ENCODE measurements around the gene OR10G7. TPM values are rescaled to one million over a fixed set of nuclear protein-coding genes. Genes with fewer than 3 reads are reported as not detected.

Gene OR10G7
- total RNA-seq, 2 experiments from 2014 or later, result not detected

GRCh38 chr11:123995119-123995518 is 46.0 kb downstream of the OR10G7 start, which contains the start of gene OR10G6:
Gene OR10G6 (minus strand): TSS chr11:123995161. CDS start chr11:123995161, 0 bp downstream.
- no peaks in the 10 kb centered on the region for H3K4me1 Mint-ChIP-seq
- no peaks in the 10 kb centered on the region for H3K36me3 Mint-ChIP-seq
- ATAC-seq, result no peak
- no peaks in the 10 kb centered on the region for H3K27me3 Mint-ChIP-seq
- no peaks in the 10 kb centered on the region for H3K9me3 Mint-ChIP-seq (ENCODE audit: low read depth)
- CTCF ChIA-PET, result no interaction called here
- H3K27ac Mint-ChIP-seq, result no peak within 1 kb of the TSS
- DNase-seq, result no peak
- H3K4me3 Mint-ChIP-seq, result no peak within 1 kb of the TSS

Other genes with a start within 250 kb of the OR10G7 start
- gene OR6M1, start 235.0 kb downstream of the OR10G7 start, total RNA-seq, result not detected
- not detected for gene TMEM225, start 155.7 kb downstream of the OR10G7 start, total RNA-seq
- gene OR8D4, start 139.2 kb downstream of the OR10G7 start, total RNA-seq, result not detected
- not detected for gene OR4D5, start 101.7 kb downstream of the OR10G7 start, total RNA-seq
- not detected for gene OR6T1, start 97.5 kb downstream of the OR10G7 start, total RNA-seq
- not detected for gene OR10S1, start 63.5 kb downstream of the OR10G7 start, total RNA-seq
- gene OR10G6, start 46.2 kb downstream of the OR10G7 start, total RNA-seq, result not detected
- not detected for gene OR10G4, start 28.3 kb downstream of the OR10G7 start, total RNA-seq
- gene OR10G9, start 18.3 kb downstream of the OR10G7 start, total RNA-seq, result not detected
- gene OR10G8, start 14.5 kb downstream of the OR10G7 start, total RNA-seq, result not detected
- gene VWA5A, start 74.1 kb upstream of the OR10G7 start, total RNA-seq, result 1 to 10 TPM; 4.1 to 4.8 TPM
- gene OR10D3, start 142.0 kb upstream of the OR10G7 start, total RNA-seq, result not detected
- not detected for gene OR8G1, start 199.8 kb upstream of the OR10G7 start, total RNA-seq
- not detected for gene OR8G5, start 215.1 kb upstream of the OR10G7 start, total RNA-seq

All from activated CD8-positive, alpha-beta memory T cell treated with anti-CD3 and anti-CD28 coated beads, Interleukin-2, amount 10 ng/mL, durations not matched to agents 7 days and 5 days (primary cell).